Measurements from ENCODE around the gene SEC23IP.

The SEC23IP gene

GRCh38 chr10:119947300-119947699 lies 54.8 kb downstream of the SEC23IP start:
- DNase-seq: no peak

- no peak for DNase-seq
Observed at GRCh38 chr10:119957451-119957850, 64.9 kb downstream of the SEC23IP start.

GRCh38 chr10:119962837-119963236 lies 70.3 kb downstream of the SEC23IP start:
- DNase-seq: no peak

- DNase-seq: no peak
Observed at GRCh38 chr10:119967066-119967465, 74.5 kb downstream of the SEC23IP start.

- DNase-seq: no peak
Observed at GRCh38 chr10:119969609-119970008, 77.1 kb downstream of the SEC23IP start.

- DNase-seq: no peak
Observed at GRCh38 chr10:119970107-119970506, 77.6 kb downstream of the SEC23IP start.

- DNase-seq: no peak
Observed at GRCh38 chr10:119970963-119971362, 78.4 kb downstream of the SEC23IP start.

GRCh38 chr10:119973281-119973680 lies 80.8 kb downstream of the SEC23IP start:
- no peak for DNase-seq

- no peak for DNase-seq
Observed at GRCh38 chr10:119976421-119976820, 83.9 kb downstream of the SEC23IP start.

GRCh38 chr10:119980956-119981750 lies 88.6 kb downstream of the SEC23IP start:
- no peak for DNase-seq

- DNase-seq: no peak
Observed at GRCh38 chr10:119981826-119982225, 89.3 kb downstream of the SEC23IP start.

- no peak for DNase-seq
Observed at GRCh38 chr10:119988333-119988732, 95.8 kb downstream of the SEC23IP start.

GRCh38 chr10:119989966-119990365 lies 97.4 kb downstream of the SEC23IP start:
- no peak for DNase-seq

- no peak for DNase-seq
Observed at GRCh38 chr10:119991066-119991465, 98.5 kb downstream of the SEC23IP start.

GRCh38 chr10:119991816-119992215 lies 99.3 kb downstream of the SEC23IP start:
- no peak for DNase-seq
